NCI-H146 treated with DMSO at 0.1 percent for 48 hours (cell line): ENCODE measurements around the gene DUSP15.
"Not testable (repeated sequence)": the region's sequence is repeated elsewhere in the genome, so short reads cannot be mapped to it uniquely, and the experiment has no call there.

ENCODE experiments used
- DNase-seq: peaks from one replicate; lab custom pipeline; 2025; ENCODE audit not compliant: unreplicated experiment; lab: John Stamatoyannopoulos, UW

The DUSP15 gene

DNA sequence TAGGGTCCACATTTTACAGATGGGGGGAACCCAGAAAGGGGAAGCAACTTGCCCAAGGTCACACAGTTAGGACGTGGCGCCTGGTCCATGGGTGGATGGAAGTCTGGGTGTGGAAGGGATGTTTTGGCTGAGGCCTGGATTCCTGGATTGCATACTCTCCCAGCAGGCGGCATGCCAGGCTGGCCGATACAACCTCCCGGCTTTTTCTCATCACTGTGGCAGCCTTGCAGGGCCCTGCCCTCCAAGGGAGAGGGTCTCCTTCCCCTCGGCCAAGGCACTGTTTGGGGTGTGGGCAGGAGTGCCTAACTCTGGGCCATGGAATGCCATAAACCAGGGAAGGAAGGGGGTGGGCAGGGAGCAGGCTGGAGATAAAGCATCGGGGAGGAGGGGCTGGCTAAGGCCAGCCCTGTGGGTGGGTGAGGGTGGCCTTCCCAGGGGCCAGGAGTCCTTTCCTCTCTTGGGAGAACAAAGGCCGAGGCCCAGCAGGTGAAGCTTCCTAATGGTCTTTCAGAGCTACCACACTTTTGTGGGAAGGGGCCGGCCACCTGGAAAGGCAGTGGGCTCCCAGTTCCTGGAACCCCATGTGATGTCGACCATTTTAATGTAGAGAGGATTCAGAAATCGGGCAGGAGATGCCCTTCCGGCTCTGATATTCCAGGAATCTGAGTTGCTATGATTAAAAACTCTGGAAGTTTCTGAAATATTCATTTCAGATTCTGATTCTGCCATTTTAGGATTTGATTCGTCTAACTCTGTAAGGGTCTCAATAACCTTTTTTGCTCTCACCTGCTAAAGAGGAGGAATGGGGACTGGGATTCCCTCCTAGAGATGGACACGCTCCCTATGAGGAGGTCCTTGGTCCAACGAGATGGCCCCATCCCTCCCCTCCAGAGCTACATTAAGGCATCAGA is 29.2 kb downstream of the DUSP15 start:
- DNase-seq: no peak

DNA sequence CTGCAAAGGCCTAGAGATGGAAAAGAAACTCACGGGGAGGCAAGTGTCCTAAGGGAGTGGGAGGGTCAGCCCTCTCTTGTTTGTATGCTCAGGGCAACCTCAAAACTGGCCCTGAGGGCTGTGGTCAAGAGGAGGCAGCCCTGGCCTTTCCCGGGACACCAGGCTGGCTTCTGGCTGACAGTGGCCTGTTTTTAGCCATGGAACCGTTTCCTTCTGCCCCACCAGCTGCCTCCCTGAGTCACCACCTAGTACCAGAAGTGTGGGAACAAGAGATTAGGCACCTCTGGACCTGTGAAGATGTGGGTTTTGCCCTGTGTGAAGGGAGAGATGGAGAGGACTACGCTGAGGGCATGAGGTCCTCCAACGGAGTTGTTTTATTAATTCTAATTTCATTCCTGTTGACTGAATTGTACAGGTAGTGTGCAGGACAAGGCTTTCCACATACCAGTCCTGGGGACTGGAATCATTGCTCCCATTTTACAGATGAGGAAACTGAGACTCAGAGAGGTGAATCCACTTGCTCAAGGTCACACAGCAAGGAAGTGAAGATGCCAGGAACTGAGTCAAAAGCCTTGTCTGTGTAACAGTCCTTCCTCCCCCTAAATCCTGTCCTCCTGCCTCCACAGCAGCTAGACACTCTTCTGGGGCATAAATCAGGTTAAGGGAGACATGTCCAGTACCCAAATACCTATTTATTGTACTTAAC is 30.4 kb downstream of the DUSP15 start:
- DNase-seq: no peak

DNA sequence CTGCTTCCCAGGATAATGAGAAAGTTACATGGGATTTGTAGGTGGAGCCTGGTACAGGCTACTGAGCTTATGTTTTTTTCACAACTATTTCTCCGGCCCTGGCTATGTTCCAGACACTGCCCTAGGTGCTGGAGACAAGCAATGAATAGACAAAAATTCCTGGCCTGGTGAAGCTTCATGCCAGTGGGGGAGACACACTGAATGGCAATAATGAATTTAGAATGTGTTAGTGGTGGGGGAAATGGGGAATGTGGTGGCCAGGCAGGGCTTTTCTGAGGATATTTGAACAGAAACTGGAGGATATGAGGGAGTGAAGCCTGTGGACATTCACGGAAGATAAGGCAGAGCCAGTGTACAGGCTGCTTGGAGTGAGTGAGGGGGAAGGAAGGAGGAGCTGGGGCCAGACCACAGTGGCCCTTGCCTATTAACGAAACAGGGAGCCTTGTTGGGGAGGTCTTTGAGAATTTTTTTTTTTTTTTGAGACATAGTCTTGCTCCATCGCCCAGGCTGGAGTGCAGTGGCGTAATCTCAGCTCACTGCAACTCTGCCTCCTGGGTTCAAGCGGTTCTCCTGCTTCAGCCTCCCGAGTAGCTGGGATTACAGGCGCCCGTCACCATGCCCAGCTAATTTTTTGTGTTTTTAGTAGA is 31.6 kb downstream of the DUSP15 start:
- no peak for DNase-seq

DNA sequence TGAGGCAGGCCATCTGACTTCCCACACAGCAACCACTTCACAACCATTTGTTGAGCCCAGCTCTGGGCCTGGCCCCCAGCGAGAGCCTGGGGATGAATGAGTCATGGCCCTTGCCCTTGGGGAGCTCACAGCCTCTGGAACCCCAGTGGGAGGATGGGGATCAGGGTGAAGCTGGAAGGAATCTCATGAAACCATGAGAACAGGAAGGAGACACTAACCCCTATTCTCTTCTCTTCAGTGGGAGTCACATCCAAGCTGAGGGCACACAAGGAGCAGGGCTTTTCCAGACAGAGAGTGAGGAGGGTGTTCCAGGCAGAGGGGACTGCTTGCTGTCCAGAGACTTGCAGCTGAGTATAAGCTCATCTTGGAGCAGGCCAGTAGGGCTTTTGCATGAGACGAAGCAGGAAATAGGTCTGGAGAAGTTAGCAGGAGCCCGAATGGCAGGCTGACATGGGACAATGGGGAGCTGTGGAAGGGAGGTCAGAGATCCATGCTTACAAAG is 32.4 kb downstream of the DUSP15 start:
- no peak for DNase-seq

DNA sequence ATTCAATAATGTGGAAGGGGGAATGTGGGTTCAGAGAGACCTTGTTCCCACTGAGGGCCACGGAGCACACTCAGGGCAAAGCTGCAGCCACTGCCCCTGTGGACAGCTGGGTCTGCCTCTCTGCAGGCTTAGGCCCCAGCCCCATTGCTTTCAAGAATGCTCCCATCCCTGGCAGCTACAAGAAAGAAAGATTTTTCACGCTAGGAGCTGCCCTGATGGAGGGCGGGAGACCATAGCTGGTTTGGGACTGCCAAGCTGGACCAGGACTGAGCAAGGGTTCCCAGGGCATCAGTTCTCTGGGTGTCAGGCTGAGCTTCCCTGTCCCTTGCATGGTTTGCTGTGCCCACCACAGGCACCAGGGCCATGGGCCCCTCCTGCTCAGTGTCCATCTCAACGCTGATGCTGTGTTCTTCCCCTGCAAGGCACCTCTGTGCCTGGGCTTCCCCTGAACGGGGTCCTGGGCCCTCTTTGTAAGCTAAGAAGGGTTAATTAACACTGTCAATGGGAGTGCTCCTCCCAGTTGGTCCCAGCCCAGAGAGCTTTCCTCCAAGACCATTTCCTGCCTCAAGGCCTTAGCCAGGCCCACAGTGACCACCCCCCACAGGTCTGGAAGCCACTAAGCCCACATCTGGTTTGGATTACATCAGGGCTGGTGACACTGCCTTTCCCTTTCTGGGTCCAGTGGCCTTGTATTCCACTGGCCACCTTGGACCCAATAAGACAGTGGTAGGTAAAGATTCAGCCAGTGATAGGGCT is 33.3 kb downstream of the DUSP15 start:
- no peak for DNase-seq

DNA sequence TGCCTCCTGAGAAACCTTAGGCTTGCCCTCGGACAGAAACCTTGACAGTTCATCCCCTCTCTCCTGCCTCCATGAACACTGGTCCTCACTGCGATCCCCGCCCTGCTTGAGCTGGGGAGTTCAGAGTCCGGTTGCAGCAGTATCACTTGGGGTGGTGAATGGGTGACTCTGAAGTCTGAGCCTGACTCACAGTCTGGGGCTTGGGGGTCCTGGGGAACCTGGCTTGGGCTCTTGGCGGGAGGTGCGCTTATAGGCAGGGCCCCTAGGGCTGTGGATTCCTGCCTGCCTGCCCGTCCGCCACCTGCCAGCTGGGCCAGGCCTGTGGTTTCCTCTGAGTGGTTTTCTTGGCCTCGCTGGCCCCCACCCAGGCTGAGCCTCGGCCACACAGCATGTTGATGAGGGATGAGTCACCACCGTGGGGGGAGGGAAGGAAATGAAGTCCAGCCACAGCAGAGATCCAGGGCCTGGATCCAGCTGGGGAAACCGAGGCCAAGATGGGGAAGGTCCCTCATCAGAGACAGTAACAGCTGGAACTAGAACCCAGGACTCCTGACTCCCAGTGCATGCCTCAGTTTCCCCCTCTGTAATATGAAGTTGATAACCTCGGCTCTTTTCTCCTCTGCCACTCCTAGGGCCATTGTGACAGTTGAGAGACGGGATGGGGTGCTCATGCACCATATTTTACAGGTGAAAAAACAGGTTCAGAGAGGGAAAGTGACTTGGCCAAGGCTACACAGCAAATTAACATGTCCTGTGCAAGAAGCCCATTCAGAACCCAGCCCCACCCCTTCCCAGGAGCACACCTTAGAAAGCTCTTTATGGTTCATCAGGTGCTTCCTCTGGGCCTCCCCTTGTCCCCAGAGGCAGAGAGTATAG is 34.1 kb downstream of the DUSP15 start:
- no peak for DNase-seq

DNA sequence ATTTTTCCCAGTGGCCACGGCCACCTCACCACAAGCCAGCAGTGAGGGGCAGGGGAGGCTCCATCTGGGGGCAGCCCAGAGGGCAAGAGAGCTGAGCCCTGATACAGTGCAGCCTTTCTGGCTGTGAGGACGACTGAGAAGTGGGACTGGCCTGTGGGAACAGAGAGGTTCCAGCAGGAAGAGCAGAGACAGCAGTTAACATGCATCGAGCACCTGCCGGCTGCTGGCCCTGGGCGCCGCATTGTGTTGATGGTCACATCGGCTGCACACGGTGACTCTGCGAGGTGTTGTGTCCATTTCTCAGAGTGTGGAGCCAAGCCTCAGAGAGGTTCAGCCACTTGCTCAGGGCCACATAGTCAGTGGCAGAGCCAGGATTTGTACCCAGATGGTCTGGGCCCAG is 34.8 kb downstream of the DUSP15 start:
- no peak for DNase-seq

DNA sequence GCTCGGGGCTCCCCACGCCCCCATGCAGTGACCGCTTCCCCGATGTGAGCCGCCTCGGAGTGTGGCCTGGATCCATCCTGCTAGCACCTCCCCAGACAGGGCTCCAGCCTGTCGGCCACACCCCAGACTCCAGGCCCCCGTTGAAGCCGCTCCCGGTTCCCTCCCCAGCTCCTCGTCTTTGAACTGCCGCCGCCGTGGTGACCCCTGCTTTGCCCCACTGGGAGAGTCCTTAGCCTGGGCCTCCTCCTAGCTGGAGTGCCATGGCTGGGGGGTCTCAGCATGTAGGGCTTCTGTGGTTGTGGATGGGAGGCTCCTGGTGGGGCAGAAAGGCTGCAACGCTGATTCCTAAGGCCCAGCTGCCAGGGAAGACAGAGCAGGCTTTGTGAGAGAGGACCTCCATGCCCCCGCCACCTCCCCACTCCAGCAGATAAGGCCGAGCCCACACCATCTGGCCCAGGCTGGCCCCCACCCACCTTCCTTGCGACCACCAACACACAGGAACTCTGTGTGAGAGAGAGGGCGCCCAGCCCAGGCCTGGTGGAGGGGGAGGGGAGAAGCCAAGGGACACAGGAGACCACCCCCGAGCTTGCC is 36.3 kb downstream of the DUSP15 start:
- DNase-seq: no peak

DNA sequence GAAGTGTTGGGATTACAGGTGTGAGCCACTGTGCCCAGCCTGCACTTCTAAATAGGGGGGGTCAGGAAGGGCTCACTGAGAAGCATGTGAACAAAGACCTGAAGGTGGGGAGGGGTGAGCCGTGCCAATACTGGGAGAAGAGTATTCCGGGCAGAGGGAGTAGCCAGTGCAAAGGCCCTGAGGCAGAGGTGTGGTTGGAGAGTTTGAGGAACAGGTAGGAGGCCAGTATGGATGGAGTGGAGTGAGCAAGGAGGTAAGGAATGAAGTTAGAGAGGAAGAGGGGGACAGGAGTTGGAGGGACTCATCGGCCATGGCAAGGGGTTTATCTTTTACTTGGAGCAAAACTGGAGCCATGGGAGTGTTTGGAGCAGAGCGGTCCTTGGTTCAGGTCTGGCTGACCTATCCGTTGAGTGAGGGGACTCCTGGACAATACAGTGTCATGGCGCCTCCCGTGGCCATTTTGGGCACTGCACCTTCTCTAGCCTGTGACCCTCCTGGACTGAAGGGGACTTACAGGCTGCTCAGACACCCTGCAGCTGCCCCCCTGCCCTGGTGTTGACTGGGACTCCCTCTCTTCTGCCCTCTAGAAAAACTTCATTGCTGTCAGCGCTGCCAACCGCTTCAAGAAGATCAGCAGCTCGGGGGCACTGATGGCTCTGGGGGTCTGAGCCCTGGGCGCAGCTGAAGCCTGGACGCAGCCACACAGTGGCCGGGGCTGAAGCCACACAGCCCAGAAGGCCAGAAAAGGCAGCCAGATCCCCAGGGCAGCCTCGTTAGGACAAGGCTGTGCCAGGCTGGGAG is 37.0 kb downstream of the DUSP15 start:
- peak; percentile 33 for DNase-seq

DNA sequence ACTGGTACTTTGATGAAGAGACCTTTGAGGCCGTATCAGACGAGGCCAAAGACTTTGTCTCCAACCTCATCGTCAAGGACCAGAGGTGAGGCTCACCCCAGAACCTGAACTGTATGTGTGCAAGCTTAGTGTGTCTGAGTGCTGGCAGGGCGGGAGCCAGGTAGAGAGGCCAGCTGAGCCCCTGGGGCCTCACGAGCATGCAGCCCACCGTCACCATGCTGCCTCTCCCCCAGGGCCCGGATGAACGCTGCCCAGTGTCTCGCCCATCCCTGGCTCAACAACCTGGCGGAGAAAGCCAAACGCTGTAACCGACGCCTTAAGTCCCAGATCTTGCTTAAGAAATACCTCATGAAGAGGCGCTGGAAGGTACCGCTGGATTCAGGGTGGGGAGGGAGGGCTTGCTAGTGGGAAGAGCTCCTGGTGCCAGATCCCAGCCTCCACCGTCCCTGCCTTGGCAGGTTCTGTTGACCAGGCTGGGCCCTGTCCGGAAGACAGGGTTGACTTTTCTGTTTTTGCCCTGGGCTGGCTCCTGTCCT is 38.5 kb downstream of the DUSP15 start:
- no peak for DNase-seq

DNA sequence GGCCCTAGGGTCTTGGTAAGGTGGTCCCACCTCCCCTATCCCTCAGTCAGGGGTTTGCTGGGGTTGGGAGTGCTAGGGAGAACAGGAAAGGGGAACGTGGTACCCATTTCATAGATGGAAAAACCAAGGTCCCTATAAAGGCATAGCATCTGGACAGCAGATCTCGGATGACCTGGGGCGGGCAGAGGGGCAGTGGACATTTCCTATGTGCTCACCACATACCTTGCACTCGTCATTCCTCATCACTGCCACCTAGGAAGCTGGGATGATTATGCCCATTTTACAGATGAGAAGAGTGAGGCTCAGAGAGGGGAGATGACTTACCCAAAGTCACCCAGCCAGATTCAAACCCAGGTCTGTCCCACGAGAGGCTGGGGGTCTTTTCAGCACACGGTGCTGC is 39.1 kb downstream of the DUSP15 start:
- no peak for DNase-seq

DNA sequence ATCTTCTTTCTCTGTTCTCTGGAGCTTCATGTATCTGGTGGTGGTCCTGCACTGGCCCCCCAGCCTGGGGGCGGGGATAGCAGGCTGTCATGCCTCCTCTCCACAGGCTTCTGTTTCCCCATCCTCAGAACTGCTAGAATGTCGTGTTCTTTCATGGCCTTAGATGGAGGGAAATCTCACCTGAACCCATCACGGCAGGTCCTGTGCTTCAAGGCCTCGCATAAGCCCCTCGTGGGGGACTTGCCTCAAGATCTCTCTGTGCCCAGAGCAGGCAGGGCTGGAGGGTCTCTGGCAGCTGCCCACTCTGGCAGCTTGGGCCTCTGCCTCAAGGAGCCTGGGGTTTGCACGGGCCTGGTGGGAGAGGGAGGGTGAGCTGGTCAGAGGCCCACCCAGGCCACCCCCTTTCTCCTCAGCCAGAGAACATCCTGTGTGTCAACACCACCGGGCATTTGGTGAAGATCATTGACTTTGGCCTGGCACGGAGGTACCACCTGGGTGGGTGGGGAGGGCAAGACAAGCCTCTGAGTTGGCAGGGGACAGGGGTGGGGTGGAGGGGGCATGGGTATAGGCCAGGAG is 39.8 kb downstream of the DUSP15 start:
- DNase-seq: no peak

DNA sequence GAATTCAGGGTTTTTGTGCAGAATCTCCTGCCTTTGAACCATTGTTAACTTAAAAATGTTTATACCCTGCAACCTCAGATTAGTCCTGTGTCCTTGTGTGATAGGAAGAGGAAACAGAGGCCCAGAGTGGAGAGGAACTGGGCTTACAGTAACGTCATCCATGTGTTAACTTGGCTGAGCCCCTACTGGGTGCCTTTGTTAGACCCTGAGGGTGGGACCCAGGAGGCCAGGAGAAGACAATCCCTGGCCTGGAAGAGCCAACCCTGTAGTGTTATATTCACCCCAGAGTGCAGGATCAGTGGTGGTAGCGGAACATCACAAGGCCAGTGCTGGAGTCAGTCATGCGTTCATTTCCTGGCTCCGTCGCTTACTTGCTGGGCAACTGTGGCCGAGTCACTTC is 40.6 kb downstream of the DUSP15 start:
- no peak for DNase-seq

DNA sequence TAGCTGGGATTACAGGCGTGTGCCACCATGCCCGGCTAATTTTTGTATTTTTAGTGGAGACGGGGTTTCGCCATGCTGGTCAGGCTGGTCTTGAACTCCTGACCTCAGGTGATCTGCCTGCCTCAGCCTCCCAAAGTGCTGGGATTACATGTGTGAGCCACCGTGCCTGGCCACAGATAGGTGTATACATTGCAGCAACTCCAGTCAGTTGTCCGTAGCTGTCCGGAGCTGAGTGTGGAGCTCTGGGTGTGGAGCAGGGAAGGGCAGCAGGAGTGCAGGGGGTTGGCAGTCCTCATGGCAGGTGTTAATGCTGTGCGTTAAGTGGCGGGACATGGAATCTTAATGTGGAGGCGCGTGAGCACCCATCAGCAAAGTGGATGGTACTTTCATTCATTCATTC is 42.3 kb downstream of the DUSP15 start:
- not testable (repeated sequence) for DNase-seq

DNA sequence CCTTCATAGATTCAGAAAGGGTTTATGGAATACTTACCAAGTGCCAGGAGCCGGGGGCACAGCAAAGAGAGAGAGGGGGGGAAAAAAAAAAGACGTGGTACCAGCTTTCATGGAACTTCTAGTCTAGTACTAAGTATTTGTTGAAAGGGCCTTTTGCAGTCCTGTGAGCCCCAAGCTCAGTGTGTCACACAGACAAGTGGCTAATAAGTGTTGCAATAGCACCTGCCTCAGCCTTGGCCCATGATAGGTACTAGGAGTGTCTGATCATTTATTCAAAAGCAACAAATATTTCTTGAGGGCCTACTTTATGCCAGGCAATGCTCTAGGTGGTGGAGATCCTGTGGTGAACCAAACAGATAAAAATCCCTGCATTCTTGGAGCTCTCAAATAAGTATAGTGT is 43.3 kb downstream of the DUSP15 start:
- no peak for DNase-seq

DNA sequence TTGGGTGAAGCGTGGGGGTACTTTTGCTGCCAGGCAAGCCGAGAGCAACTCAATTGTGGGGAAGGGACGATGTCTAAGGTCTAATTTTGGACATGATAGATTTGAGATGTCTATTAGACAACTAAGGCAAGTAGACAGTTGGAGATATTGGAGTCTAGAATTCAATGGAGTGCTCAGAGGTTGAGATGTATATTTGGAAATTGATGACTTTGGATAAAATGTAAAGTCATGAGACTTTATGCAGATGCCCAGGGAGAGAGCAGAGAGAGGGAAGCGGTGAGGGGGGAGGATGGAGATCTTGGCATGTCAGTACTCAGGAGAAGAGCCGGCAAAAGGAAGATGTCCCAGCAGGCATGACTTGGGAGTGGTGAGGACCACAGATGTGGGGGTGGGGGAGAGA is 44.3 kb downstream of the DUSP15 start:
- DNase-seq: no peak

DNA sequence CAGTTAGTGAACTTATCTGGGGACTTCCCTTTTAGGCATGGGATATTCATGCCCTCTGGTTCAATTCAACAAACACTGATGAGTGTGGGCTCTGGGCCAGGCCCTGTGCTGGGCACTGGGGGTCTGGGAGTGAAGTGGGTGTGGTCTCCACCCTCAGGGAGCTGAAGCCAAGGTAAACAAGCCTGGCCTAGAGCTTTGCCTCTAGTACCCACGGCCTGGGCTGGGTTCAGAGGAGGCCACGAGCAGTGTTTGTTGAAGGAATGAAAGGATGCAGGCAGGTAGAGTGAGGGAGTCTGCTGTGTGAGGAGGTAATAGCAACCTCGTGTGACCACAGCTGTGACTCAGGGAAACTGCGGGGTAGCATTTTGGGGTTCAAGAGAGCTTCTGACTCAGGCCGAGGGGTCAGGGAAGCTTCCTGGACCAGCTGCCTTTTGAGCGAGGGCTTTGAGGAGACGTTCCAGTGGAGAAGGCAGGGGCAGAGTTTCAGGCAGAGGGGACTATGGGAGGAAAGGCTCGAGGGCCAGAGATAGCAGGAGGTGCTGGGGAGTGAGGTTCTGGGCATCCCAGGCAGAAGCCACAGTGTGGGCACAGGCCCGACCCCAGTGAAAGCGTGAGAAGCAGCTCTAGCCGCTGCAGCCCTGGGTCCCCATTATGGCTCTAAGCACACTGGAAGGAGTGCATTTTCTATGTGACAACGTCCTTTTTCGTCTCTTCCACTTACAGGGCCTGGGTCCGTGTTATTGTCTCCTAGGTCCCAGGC is 45.6 kb downstream of the DUSP15 start:
- DNase-seq: no peak

DNA sequence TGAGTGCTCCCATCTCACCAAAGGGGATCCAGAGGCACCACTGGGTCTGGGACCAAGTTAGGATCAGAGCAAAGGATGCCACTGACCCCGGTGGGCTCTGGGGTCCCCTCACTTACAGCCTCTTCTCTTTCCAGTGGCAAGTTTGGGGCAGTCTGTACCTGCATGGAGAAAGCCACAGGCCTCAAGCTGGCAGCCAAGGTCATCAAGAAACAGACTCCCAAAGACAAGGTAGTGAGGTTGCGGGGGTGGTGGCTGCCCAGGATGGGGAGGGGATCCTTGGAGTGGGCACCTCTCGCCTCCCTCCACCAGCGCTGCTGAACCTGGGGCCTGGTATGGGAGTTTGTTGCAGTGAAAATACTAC is 46.2 kb downstream of the DUSP15 start:
- no peak for DNase-seq
